ENCODE data around the gene FKBP10.

Gene FKBP10

DNA sequence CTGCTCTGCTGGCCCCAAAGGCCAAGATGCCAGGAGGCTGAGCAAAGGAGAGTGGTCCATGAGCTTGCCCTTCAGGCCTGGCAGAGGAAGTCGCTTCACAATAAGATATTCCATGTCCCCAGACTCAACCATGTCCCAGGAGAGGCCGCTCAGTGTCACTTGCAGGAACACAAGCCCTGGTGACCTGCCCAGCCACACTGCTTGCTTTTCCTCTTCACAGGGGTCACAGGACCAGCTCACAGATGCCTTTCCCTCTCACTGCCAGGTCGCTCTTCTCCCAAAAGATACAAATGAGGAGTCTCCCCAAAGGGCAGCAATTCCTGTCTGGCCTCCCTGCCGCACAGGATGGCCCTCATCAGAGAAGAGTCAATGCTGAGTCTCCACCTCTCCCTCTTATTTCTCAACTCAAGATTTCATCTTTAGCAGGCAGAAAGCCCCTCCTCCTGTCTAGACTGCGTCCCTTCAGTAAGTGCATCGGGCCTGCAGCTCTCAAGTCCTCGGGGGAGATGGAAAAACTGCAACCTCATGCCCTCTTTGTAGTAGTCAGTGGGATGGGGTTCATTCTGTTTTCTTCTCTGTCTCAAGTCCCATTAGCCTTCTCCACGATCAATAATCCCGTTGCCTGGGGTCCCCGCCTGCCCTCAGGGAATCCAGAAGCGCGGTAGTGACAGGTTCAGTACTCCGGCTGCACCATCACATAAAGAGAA, 31.2 kb upstream of the FKBP10 start:
- TF ChIP-seq, protein P1, sequence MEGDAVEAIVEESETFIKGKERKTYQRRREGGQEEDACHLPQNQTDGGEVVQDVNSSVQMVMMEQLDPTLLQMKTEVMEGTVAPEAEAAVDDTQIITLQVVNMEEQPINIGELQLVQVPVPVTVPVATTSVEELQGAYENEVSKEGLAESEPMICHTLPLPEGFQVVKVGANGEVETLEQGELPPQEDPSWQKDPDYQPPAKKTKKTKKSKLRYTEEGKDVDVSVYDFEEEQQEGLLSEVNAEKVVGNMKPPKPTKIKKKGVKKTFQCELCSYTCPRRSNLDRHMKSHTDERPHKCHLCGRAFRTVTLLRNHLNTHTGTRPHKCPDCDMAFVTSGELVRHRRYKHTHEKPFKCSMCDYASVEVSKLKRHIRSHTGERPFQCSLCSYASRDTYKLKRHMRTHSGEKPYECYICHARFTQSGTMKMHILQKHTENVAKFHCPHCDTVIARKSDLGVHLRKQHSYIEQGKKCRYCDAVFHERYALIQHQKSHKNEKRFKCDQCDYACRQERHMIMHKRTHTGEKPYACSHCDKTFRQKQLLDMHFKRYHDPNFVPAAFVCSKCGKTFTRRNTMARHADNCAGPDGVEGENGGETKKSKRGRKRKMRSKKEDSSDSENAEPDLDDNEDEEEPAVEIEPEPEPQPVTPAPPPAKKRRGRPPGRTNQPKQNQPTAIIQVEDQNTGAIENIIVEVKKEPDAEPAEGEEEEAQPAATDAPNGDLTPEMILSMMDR (IDR thresholded peaks at IDR 0.05; ENCODE audit: extremely low read depth, insufficient read depth, missing control alignments), result no peak
- no peak for DNase-seq (ENCODE audit: low spot score)
- in situ Hi-C loops (cut with MboI; ENCODE audit: low pct_unique_long_range_greater_than_20kb, low sequenced_read_pairs, unreplicated experiment), result no loop called here

DNA sequence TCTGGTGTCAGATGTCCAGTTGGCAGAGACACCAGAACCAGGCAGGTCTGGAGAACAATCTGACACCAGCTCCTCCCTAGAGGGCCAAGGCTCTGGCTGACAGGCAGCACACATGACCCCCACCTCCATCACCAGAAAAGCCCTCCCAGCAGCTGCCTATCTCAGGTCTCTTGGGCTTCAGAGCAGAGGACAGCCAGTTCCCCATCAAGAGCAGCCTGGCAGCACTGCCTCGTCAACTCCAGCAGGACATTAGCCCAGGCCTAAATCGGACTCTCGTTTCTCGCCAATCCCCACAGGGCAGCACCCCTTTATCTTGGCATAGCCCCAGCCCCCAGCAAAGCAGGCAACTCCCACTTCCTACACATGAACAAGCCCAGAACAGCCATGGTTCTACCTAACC, 30.7 kb upstream of the FKBP10 start:
- DNase-seq (ENCODE audit: low spot score), result no peak
- in situ Hi-C loops (cut with MboI; ENCODE audit: low pct_unique_long_range_greater_than_20kb, low sequenced_read_pairs, unreplicated experiment), result no loop called here
- TF ChIP-seq, protein P1 (IDR thresholded peaks at IDR 0.05; ENCODE audit: extremely low read depth, insufficient read depth, missing control alignments), result no peak

DNA sequence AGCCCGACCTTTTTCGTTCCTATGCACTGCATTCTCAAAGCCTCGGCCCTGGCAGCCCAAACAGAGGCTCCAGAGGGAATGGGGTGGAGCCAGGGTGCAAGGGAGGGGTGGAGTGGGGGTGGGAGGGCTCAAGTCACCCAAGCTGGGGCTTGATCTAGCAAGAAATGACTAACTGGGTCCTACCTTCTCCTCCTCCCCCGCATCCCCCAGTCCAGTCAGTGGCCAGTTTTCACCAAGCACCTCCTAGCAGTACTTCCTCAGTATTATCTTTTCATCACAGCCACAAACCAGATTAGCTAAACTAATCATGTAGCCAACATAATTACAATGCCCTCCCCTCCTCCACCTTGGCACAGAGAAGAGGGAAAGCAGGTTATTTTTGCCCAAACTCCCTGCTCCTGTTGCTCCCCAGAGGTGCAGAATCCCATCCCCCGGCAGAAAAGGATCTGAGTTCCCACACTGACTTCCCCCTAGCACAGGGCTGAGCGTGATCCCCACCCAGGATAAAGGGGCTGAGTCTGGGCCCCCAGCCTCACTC, 28.5 kb upstream of the FKBP10 start:
- peak; percentile 70 for DNase-seq (ENCODE audit: low spot score)
- TF ChIP-seq, protein P1 (IDR thresholded peaks at IDR 0.05; ENCODE audit: extremely low read depth, insufficient read depth, missing control alignments), result no peak
- in situ Hi-C loops (cut with MboI; ENCODE audit: low pct_unique_long_range_greater_than_20kb, low sequenced_read_pairs, unreplicated experiment), result no loop called here

DNA sequence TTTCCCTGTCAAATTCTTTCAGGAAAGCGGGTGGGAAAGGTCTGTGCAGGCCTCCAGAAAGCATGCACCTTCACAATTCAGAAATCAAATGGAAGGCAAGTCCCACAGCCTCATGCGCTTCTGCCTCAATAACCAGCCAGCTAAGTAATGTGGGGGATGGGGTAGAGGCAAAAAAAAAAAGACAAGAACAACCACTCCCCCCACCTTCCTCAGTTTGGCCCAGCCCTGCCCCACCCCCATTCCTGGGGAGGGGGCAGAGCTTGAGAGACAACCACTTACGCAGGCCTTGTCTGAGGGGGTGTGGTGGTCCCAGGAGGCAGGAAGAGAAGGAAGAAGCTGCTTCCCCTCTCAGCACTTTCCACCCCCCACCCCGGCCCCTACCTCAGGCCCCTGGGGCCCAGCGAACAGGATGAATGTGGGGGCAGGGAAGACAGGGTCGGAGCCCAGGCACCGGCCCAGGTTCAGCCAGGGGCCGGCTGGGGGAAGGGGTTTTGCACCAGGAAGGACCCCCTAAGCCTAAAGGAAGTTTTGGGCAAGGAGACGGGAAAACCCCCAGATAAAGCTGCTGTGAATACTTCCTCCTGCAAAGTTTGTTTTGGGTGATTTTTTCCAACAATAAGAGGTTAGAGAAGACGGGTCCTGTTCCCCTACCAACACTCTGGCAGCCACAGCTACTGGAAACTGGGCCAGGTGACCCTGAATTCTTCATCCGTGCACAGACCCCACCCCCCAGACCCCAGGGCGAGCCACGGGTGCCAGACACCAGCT, 27.5 kb upstream of the FKBP10 start:
- in situ Hi-C loops (cut with MboI; ENCODE audit: low pct_unique_long_range_greater_than_20kb, low sequenced_read_pairs, unreplicated experiment), result no loop called here
- TF ChIP-seq, protein P1 (IDR thresholded peaks at IDR 0.05; ENCODE audit: extremely low read depth, insufficient read depth, missing control alignments), result no peak
- no peak for DNase-seq (ENCODE audit: low spot score)

DNA sequence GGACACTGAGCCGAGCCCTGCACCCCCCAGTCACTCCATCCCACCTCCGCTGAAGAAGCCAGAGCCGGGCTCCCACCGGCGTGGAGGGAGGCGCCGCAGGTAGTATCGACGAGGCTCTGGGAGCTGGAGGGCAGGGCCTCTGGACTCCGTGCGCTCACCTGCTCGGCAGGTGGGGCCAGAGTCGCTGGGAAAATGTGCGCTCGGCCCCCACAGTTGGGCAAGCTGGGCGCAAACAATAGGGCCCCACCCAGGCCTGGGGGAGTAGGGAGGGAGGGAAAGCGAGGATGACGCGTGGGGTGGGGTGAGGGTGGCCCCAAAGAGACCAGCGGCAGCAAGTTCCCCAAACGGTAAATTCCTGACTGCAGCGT, 27.0 kb upstream of the FKBP10 start:
- no peak for DNase-seq (ENCODE audit: low spot score)
- in situ Hi-C loops (cut with MboI; ENCODE audit: low pct_unique_long_range_greater_than_20kb, low sequenced_read_pairs, unreplicated experiment), result no loop called here
- TF ChIP-seq, protein P1 (IDR thresholded peaks at IDR 0.05; ENCODE audit: extremely low read depth, insufficient read depth, missing control alignments), result no peak

DNA sequence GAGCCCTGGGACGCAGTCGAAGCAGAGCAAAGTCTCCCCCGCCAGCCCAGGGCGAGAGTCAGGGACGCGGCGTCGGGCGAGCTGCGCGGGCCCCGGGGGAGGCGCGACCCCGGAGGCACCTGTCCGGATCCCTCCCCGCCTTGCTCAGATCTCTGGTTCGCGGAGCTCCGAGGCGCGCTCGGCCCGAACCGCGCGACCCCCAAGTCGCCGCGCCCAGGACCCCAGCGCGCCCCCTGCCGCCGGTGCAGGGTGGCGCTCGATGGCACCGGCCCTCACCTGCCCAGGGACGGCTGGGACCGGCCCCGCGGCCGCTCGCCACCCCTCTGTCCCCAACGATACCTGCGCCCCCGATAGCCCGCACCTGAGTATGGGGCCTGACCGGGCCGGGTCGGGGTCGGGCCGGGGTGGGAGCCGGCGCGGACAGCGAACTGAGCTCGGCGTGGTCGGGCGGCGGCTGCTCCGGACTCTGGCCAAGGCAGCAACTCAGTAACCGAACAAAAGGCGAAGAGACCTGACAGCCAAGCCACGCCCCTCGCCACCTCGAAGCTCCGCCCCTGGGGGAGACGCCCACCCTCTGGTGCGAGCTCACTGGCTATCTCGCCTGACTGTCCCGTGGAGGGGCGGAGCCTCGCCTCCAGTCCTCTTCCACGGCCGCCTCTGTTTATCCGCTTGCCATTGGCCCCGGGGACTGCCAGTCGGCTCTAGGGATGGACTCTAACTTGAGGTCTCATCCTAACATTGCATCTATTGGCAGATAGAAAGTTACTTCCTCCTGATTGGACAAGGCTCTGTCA, 26.4 kb upstream of the FKBP10 start, which contains the start of gene JUP:
TSS of gene JUP (minus strand) at position 485 of the 794 bp plus-strand sequence. CDS start 14,857 bp downstream, outside the sequence.
- in situ Hi-C loops (cut with MboI; ENCODE audit: low pct_unique_long_range_greater_than_20kb, low sequenced_read_pairs, unreplicated experiment), result no loop called here
- peak; percentile 99 for DNase-seq (ENCODE audit: low spot score)
- TF ChIP-seq, protein P1 (IDR thresholded peaks at IDR 0.05; ENCODE audit: extremely low read depth, insufficient read depth, missing control alignments), result peak; percentile 64
